NCI-H2029 treated with DMSO at 0.1 percent for 48 hours (cell line): Measurements from ENCODE around the gene WASF3.
A peak's percentile ranks its signal among the peaks of the same experiment; 100 is the strongest.

Source experiments
- DNase-seq: peaks from one replicate; lab custom pipeline; 2025; lab: John Stamatoyannopoulos, UW

The WASF3 gene

DNA sequence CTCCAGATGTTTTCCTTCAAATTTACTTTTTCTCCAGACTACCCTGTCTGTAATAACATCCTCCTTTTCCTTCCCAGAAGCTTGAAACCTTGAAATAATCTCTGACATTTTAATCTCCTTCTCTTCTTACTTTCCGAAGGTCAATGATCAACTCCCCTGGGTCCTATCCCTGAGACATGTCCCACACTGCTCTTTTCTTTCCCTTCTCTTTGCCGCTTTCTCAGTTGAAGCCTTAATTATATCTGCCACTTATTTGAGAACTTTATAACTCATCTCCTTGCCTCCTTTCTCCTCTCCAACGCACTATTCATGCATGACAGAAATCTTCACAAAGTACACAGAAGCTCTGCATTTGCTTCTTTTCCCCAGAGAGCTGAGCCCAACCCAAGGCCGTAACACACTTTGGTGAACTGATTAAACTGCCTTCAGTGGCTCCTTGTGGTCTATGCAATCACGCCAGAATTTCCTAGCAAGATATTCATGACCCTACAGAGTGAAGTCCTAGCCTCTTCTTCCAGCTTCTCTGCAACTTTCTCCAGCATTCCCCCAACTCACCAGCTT is 9.2 kb upstream of the WASF3 start:
- DNase-seq: no peak

DNA sequence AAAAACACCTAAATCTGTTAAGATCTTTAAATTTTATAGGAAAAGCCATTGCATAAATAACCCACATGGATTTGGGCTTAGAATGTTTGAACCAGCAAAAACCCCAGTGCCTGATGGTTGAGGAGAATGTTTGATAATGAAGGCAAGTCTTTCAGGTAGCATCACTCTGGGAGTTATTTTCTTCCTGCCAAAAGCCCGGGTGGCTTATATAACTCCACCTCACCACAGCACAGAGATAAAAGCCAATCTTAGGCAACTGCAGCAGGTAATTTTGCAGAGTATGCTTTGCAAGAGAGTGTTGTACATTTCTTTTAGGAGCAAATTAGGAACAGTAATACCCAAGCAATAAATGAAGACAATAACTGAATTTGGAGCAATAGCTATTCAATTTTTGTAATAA is 7.8 kb upstream of the WASF3 start:
- DNase-seq: no peak

DNA sequence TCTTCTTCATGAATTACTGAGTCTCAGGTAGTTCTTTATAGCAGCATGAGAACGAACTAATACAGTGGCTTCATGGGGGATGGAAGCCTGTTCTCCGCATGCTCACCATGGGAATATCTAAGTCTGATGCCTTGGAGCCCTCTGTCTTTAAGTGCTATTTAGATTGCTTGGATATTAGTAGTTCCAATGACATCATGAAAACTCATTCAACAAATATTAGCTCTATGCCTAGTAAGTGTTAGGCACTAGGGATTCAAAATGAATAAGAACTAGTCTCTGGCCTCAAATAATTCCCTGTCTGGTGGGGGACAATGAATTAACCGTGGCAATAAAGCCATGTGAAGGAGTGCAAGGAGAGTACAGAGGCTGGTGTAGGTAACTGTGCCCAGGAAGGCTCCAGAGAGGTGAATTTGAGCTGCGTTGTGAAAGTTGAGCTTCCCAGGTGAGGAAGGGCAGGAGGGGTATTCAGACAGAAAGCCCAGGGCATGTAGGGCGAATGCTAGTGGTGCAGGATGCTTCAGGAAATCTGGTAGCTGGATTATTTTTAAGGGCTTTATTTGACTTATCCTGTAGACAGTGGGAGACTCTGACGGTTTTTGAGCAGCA is 6.1 kb upstream of the WASF3 start:
- no peak for DNase-seq

DNA sequence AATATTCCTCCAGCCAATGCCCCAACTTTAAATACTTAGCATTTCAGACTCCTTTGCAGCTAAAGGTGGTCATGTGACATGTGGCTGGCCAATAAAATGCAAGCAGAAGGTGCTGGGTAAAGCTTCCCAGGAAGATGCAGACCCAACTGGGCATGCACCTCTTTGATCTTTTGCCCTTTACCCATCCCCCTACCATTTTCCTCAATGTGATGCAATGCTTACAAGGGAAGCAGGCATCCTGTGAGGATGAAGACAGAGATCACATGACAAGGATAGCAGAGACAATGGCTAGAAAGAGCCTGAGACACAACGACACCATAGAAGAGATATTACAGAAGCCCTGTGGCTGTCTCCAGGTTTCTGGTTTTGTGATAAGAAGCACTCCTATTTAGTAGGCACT is 2.1 kb upstream of the WASF3 start:
- DNase-seq: no peak

DNA sequence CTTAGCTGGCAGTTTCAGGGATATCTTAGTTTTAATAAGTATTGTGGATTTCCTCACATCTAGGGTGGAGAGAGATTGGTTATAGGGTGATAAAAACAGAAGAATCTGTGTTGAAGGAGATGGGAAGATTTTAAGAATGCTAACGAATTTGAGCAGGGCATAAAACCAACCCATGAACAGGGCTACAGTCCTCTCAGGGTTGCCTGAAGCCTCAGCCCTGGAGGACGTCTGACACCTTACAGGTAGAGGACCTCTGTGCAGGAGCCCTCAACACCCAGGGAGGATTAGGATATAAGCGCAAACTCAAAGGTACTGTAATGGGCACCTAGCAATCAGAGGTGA is 461 bp upstream of the WASF3 start:
- no peak for DNase-seq

DNA sequence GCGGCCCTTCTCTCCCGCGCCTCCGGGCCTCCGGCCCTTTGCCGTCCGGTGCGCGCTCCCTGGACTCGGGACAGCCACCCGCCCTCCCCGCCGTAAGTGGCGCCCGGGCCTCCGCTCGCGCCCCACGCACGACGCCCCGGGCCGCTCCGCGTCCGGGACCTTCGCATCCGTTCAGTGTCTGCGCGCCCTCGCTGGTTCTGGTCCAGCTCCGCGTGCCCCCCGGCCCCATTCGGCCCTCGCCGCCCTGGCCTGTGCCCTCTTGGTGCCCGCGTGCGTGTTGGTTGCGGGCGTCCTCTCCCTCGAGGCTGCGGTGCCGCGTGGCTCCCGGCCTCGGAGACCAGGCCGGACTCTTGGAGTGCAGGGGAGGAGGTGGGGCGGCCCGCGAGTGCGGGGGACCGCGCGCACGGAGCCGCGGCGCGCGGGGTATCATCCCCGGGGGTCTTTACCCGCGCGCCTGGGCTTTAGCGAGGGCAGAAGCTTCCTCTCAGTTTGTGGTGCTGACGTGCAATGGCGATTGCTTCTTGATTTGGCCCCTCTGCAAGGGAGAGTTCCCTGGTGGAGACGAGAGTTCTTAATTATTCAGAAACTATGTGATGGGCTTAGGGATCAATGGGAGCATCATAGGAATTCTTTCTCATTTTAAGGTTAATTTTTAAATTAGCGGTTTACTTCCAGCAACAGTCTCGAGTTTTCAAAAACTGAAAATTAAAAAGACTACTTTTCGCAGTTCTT is 757 bp downstream of the WASF3 start:
- DNase-seq: no peak

DNA sequence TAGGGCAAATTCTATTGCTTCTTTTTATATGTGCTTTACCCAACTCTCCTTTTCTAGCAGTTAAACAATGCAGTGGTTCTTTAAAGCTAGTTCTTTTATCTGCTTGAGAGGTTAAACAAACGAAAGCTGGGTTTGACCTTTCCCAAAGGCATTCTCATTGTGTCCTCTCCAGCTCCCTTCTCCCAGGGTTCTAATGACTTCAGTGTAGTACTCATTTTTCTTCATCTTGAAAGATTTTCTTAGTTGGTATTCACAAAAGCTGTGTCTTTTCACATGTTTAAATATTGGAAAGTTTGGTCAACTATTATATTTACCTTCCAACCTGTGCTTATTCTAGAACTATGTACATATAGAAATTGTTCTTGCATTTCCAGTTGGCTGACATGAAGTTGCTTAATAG is 1.5 kb downstream of the WASF3 start:
- DNase-seq: no peak

DNA sequence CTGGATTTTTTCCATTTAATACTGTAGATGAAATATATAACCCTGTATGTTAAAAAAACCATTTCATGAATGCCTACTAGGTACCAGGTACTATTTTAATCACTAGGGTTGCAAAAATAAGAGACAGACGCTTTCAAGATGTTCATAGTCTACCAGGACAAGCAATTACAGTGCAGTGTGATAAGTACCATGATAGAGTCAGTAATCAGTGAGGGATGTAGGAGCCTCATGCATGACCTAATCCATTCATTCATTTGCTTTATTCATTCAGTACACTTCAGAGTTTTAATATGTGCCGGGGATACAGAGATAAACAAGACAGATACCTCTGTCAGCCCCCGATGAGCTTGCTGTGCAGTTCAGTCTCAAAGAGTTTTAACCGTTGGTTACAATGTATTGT is 3.0 kb downstream of the WASF3 start:
- no peak for DNase-seq

DNA sequence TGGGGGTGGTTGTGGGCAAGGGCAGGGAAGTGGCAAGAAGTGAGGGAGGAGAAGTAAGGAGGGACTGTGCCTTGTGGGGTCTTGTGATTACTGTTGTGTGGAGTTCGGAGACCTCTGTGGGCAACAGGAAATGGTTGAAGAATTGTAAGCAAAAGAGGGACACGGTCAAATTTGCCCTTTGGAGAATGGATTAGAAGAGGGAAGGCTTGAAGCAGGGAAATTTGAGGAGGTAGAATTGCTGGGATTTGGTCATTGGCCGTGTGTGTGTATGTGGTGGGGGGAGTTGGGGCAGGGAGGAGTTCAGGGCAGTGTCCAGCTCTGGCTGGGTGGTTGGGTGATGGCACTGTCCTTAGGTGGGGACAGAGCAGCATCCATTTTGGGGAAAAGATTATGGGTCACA is 3.6 kb downstream of the WASF3 start:
- no peak for DNase-seq

DNA sequence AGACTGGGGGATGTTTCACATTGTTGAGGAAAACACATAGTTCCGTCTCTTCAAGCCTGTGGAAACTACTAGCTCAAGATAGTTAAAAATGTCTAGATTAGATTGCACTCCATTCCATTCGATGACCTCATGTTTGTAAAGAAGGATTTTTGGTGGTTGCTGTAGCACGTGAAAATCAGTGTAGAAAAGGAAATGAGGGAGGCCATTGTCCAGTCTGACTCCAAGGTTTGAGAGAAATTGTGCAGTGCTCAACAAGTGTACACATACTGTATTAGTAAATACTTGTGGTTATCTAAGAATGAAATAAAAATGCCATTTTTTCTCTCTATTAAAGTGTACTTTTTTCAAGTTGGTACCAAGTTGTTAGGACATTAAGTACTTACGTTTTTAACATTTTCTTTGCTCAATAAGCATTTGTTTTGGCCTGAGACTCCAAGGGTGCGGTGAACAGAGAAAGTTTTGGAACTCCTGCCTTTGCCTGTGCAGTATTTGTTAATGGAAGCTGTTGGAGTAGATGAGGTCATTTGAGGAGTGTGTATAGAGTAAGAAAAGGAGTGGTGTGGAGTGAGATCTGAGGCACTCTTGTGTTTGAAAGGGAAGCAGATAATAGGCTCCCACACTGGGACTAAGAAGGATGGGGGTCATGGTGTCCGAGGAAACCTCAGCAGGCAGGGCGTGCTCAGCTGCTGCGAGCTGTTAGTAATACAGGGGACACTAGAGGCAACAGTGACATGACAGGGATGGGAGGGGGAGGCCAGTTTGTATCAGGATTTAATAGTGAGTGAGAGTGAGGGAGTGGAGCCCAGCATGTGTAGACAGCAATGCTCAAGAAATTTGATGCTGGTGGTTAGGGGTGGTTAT is 4.4 kb downstream of the WASF3 start:
- no peak for DNase-seq

DNA sequence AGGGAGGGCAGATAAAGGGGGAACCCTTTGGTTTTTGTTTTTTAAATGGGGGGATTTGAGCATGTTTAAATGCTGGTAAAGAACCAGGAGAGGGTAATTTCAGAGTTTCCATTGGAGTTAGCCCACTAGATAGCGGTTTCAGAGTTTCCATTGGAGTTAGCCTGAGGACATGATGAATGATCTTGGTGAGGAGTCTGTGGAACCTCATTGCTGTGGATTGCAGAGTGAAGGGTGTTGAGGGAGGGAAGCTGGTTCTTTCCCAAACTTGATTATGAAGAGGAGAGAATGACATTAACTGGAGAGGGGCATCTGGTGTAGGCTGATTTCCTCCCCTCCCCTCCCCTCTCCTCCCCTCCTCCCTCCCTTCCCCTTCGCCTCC is 5.0 kb downstream of the WASF3 start:
- DNase-seq: no peak

DNA sequence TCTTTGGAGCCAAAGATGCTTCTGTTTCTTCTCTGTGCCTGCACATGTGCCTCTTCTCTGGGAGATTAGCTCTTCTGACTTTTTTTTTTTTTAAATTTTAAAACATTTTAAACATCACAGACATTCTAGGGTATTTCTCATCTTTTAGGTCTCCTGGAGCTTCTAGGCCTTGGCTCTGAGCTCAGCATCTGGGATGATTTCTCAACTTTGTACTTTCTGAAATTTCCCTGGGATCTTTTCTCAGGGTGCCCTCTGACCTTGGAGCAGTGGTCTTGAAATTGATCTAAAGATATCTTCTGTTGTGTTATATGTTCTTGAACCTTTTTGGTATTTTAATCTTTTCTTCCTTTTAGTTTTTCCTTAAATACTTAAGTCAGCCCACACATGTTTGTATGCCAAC is 6.2 kb downstream of the WASF3 start:
- DNase-seq: no peak

DNA sequence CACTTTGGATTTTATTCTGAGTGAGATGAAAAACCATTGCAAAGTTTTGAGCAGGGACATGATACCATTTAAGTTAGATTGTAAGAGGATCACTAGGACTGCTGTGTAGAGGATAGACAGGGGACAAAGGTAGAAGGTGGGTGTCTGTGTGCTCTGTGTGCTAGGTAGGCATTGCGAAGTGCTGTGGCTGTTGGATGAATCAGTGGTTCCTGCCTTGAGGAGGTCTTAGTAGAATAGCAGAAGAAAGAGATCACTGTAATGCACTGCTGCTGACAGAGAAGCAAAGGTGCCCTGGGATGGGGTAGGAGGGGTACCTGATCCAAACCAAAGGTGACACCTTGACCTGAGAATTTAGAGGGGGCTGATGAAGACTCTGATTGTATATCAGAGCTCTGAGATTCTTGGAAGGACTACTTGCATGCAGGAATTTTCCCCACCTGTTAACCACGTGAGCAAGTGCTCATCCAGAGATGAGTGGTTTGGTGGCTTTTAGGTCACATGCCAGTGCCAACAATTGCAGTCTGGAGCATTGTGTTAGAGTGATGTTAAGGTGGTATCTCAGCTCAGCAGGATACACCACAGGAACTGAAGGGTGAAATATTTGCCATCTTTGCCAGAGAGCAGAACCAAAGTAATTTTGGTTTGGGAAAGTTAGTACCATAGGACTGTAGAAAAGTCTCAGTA is 10.8 kb downstream of the WASF3 start:
- DNase-seq: peak; percentile 43

DNA sequence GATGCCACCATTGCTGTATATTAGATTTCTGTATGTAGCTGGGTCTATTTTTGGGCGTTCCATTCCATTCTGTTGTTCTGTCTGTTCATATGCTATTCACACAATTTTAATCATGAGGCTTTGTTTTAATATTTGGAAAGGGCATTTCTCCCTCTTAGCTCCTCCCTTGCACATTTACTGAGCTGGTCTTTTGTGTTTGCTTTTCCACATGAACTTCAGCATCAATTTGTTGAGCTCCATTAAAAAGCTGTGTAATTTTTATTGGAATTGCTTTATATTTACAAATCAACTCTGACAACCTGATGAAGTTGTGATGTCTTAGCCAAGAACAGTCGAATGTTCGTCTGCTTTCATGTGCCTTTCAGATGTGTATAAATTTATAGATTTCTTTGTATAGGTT is 14.0 kb downstream of the WASF3 start:
- DNase-seq: no peak

DNA sequence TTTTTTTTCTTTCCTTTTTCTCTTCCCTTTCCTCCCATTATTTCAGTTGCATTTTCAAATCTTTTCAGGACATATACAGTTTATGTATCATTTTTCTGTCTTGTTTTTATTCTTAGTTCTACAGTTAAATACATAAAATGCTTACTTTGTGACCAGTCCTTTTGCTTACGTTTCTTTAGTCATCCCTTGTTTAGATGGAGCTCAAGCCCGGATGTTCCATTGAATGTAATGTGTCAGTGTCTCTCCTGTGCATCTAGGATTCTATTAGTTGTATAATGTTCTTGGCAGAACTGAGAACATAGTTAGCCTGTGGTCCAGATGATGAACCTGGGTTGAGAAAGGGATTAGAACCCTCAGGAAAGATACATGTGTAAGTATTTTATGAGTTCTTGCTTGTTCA is 17.8 kb downstream of the WASF3 start:
- DNase-seq: no peak

DNA sequence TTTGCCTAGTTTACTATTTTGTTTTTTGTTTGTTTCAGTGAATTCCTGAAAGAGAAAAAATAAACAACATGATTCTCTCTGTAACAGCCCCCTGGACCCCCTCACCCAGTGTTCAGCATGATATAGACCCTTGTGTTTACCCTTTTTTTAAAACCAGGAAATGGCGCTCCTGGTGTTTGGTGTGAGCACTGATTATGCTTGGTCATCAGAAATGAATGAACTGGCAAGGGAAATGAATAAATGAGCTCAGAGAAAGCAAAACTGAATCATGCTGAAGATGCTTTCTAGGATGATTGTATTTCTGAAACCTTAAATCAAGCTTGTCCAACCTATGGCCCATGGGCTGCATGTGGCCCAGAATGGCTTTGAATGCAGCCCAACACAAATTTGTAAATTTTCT is 22.1 kb downstream of the WASF3 start:
- DNase-seq: no peak

DNA sequence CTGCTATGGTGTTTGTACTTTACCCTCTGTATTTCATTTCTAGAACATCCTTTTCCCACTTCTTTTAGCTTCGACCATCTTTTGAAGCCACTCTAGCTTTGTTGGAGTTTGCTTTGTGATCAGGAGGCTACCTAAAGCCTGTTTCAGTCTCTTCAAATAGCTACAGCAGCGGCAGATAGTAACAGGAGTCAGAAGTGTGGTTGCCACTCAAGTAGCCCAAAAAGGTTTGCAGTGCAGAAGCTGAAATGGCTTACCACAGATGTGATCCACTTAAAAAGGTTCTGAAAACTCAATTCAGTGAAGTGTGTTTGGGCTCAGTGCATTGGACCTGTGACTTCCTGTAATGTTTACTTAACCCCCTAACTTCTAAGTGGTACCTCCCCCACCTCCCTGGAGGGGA is 26.2 kb downstream of the WASF3 start:
- no peak for DNase-seq

DNA sequence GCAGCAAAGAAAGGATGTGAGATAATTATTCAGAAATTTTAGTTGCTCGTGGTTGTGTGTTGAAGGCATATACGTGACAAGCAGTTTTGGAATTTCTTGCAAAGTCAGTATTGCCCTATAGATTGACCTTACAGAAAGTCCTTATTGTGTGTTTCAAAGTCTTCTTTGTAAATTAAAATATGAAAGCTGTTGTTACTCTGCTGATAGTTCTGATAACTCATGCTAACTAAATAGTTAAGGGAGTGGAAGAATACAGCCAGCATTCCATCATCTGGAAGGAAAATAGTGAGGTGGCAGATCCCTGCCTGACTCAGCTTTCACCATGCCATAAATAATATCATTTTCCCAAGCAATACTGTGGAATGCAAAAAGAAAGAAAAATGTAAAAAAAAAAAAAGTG is 27.2 kb downstream of the WASF3 start:
- no peak for DNase-seq

DNA sequence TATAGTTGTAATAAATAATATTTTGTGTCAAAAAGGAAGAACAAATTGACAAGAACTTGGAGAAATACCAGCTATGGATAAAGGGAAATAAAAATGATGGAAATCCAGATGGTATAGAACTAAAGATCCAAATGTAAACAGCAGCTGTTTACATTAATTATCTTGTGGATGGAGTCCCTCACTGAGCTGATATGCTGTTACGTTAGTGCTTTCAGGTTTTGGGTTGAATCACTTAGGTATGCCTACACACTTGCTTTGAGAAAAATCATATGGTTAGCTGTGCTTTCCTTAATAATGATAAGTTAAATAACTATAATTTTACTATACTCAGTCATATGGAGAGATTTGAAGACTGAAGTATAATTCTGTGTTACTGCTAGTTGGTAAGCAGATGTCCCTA is 27.7 kb downstream of the WASF3 start:
- no peak for DNase-seq

DNA sequence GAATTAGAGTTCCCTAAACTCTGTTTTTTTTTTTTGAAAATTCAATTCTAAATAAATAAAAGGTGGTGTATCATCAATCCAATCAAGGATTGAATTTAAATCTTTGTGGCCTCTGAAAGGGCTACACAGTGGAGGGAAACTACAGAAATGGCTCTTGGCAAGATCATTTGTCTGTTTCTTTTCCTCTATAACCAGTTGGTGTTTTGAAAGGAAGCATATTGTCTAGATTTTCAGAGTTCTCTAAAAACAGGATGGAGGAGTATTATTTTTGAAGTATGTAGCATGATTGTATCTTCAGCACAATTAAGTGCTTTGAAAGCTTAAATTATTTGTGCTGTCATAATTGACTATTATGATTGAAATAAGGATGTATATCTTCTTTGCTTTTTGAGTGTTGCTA is 29.8 kb downstream of the WASF3 start:
- DNase-seq: no peak

DNA sequence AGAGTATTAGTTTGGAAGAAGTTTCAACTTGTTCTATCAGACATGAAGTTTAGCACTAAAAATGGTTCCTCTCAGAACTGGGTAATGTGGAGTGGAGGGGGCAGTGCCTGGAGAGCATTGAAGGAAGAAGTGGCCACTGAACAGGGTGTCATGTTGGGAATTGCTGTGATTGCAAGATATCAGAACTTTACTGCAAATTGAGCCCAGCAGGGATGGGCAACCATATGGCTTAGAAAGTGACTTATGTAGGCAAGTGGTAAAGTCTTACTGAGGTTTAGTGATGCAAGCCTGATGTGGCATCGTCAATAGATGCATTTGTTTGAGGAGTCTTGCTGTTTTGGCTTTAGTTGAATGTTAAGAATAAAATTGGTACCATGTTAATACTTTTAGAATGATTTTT is 31.7 kb downstream of the WASF3 start:
- DNase-seq: no peak

DNA sequence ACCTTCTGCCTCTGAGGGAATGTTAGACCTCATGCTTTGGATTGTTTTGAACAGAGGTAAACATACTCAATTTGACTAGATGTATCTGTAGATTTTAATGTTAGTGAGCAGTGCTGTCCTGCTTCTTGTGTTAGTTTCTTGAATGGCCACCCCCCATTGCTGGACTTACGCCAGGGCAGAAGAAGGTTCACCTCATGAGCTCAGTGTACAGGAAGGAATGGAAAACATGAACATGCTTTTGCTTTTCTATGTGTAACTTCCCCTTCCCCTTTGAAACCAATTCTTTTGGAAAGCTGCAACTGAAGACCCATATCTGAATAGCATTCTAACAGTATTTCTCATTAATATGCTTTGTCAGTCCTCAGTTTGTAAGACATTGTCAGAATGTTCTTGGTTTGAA is 32.3 kb downstream of the WASF3 start:
- DNase-seq: no peak

DNA sequence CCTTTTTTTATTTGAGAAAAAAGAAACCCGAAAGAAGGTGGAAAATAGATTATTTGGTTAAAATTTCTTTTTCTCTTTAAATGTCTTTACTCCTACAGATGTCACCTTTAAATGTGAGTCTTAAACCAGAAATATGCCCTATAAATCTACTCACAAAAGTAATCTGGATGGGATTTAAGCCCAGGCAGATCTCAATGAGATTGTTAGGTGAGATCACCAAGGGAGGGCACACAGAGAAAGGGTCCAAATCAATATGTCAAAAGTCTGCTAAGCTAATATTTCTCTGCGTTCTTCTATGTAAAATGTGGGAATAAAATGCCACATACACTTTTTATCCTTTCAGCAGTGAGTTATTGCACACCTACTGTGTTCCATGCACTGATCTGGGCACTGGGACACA is 32.9 kb downstream of the WASF3 start:
- DNase-seq: no peak
